ENCODE measurements around the gene SCD5. TPM values are rescaled to one million over a fixed set of nuclear protein-coding genes. Genes with fewer than 3 reads are reported as not detected.

SCD5 gene
- total and polyA plus RNA-seq, 2 donors (not counting 3 experiments of a cell fraction or from before 2014, with no cell fraction given), result 38.4 to 38.5 TPM

- Histone ChIP-seq H3K9ac (replicated peaks; ENCODE audit: extremely low read depth, insufficient read depth, low read length) (no peak overlapping the region), H3K36me3 (ENCODE audit: control insufficient read depth in 2 of 2, extremely low read depth in 1 of 2, insufficient read depth in 2 of 2, low read length in 2 of 2) (no peaks in the 10 kb centered on the region), H3K4me2 (ENCODE audit: insufficient read depth, low read length) (peak overlapping the region; percentile 13), H2AFZ (ENCODE audit: low read depth, low read length) (no peak overlapping the region), H3K27me3 (ENCODE audit: control insufficient read depth in 2 of 2, insufficient read depth in 2 of 2, low read length in 2 of 2) (no peaks in the 10 kb centered on the region), H3K9me1 (replicated peaks; ENCODE audit: control insufficient read depth, extremely low read depth, insufficient read depth, low read length) (no peaks in the 10 kb centered on the region), H3K9me3 (replicated peaks; ENCODE audit: control insufficient read depth, insufficient read depth, low read length) (no peaks in the 10 kb centered on the region), H3K27ac (ENCODE audit: insufficient read depth, low read depth, low read length) (peak overlapping the region; percentile 98), H3K4me1 (ENCODE audit: control insufficient read depth, extremely low read depth, insufficient read depth, low read length) (peaks cover 38% of the 10 kb centered on the region), H3K79me2 (ENCODE audit: control insufficient read depth, insufficient read depth, low read length) (peaks cover 20% of the 10 kb centered on the region), H4K20me1 (replicated peaks; ENCODE audit: control insufficient read depth, extremely low read depth, insufficient read depth, low read length) (no peaks in the 10 kb centered on the region), H3K4me3 (replicated peaks in 1 of 3; ENCODE audit: insufficient read depth in 1 of 3, low read depth in 1 of 3, low read length in 3 of 3) (no peak overlapping the region)
- intact Hi-C loops (cut with micrococcal nuclease) (no loop called here), dilution Hi-C loops (cut with MboI; ENCODE audit: extremely low pct_ligation_motif_present, low sequenced_read_pairs) (no loop called here)
- ChIA-PET POLR2A (interaction anchor here (0.6 to 1.2 kb wide), 2 partner anchors 8 to 10 kb away, joined by 5 to 7 read pairs; no protein-coding TSS in a partner anchor), CTCF (interaction anchor here (1.0 to 4.3 kb wide), 2 partner anchors 13 to 48 kb away, joined by 6 to 49 read pairs; partner anchors contain the start of gene SCD5)
- FAIRE-seq (no peak), DNase-seq (ENCODE audit: low read depth, low spot score) (no peak)
- no TSS peak for BruUV-seq (replicated peaks)
- TF ChIP-seq EZH2 (IDR thresholded peaks at IDR 0.05; ENCODE audit: borderline replicate concordance, low read depth, low read length, severe bottlenecking), result no peak
- TF ChIP-seq, protein P1, sequence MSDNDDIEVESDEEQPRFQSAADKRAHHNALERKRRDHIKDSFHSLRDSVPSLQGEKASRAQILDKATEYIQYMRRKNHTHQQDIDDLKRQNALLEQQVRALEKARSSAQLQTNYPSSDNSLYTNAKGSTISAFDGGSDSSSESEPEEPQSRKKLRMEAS (IDR thresholded peaks at IDR 0.05; ENCODE audit: insufficient read depth, insufficient read length), result no peak
- TF ChIP-seq FOS (IDR thresholded peaks at IDR 0.05; ENCODE audit: borderline replicate concordance, insufficient read depth, low read length), result no peak
- TF ChIP-seq CTCF (IDR thresholded peaks at IDR 0.05; ENCODE audit: extremely low read depth in 1 of 2, insufficient read depth in 1 of 2, low read depth in 1 of 2, low read length in 2 of 2), result no peak
These were observed 11.3 kb downstream of the SCD5 start for GRCh38 chr4:82787342-82787741.

- DNase-seq (ENCODE audit: low read depth, low spot score) (peak; percentile 91), FAIRE-seq (peak; percentile 92)
- Histone ChIP-seq H3K9me1 (replicated peaks; ENCODE audit: control insufficient read depth, extremely low read depth, insufficient read depth, low read length) (no peaks in the 10 kb centered on the region), H3K36me3 (ENCODE audit: control insufficient read depth in 2 of 2, extremely low read depth in 1 of 2, insufficient read depth in 2 of 2, low read length in 2 of 2) (no peaks in the 10 kb centered on the region), H4K20me1 (replicated peaks; ENCODE audit: control insufficient read depth, extremely low read depth, insufficient read depth, low read length) (no peaks in the 10 kb centered on the region), H3K79me2 (ENCODE audit: control insufficient read depth, insufficient read depth, low read length) (peaks cover 18% of the 10 kb centered on the region), H3K27ac (ENCODE audit: insufficient read depth, low read depth, low read length) (peak overlapping the region; percentile 98), H3K9ac (replicated peaks; ENCODE audit: extremely low read depth, insufficient read depth, low read length) (no peak overlapping the region), H3K4me1 (ENCODE audit: control insufficient read depth, extremely low read depth, insufficient read depth, low read length) (peaks cover 38% of the 10 kb centered on the region), H3K4me3 (replicated peaks in 1 of 3; ENCODE audit: insufficient read depth in 1 of 3, low read depth in 1 of 3, low read length in 3 of 3) (no peak overlapping the region), H3K27me3 (ENCODE audit: control insufficient read depth in 2 of 2, insufficient read depth in 2 of 2, low read length in 2 of 2) (no peaks in the 10 kb centered on the region), H3K4me2 (ENCODE audit: insufficient read depth, low read length) (peak overlapping the region; percentile 13), H3K9me3 (replicated peaks; ENCODE audit: control insufficient read depth, insufficient read depth, low read length) (no peaks in the 10 kb centered on the region), H2AFZ (ENCODE audit: low read depth, low read length) (no peak overlapping the region)
- dilution Hi-C loops (cut with MboI; ENCODE audit: extremely low pct_ligation_motif_present, low sequenced_read_pairs) (no loop called here), intact Hi-C loops (cut with micrococcal nuclease) (no loop called here)
- CTCF ChIA-PET, result interaction anchor here (1.0 to 4.3 kb wide), 4 partner anchors 11 to 325 kb away, joined by 6 to 49 read pairs (median 14); partner anchors contain the start of gene SCD5
- POLR2A ChIA-PET, result interaction anchor here (0.6 to 1.2 kb wide), 2 partner anchors 9 to 10 kb away, joined by 5 to 7 read pairs; no protein-coding TSS in a partner anchor
- no TSS peak for BruUV-seq (replicated peaks)
- TF ChIP-seq MYC (IDR thresholded peaks at IDR 0.05; ENCODE audit: low read depth, low read length) (no peak), JUN (IDR thresholded peaks at IDR 0.05; ENCODE audit: borderline replicate concordance, insufficient read depth, insufficient read length, low read depth) (no peak), EZH2 (IDR thresholded peaks at IDR 0.05; ENCODE audit: borderline replicate concordance, low read depth, low read length, severe bottlenecking) (no peak), GATA2 (IDR thresholded peaks at IDR 0.05; ENCODE audit: insufficient read depth, insufficient read length, low read depth, low read length) (no peak), FOS (IDR thresholded peaks at IDR 0.05; ENCODE audit: borderline replicate concordance, insufficient read depth, low read length) (no peak), POLR2AphosphoS5 (IDR thresholded peaks at IDR 0.05; ENCODE audit: insufficient read depth, low read depth, low read length) (no peak), POLR2A (IDR thresholded peaks at IDR 0.05; ENCODE audit: low read depth, low read length) (no peak), CTCF (IDR thresholded peaks at IDR 0.05; ENCODE audit: extremely low read depth in 1 of 2, insufficient read depth in 1 of 2, low read depth in 1 of 2, low read length in 2 of 2) (no peak)
- TF ChIP-seq, protein P1 (IDR thresholded peaks at IDR 0.05; ENCODE audit: insufficient read depth, insufficient read length), result no peak
These were observed 11.8 kb downstream of the SCD5 start for GRCh38 chr4:82786828-82787227.

All from endothelial cell of umbilical vein (primary cell).